ENCODE measurements around the gene SPSB1.

DNA sequence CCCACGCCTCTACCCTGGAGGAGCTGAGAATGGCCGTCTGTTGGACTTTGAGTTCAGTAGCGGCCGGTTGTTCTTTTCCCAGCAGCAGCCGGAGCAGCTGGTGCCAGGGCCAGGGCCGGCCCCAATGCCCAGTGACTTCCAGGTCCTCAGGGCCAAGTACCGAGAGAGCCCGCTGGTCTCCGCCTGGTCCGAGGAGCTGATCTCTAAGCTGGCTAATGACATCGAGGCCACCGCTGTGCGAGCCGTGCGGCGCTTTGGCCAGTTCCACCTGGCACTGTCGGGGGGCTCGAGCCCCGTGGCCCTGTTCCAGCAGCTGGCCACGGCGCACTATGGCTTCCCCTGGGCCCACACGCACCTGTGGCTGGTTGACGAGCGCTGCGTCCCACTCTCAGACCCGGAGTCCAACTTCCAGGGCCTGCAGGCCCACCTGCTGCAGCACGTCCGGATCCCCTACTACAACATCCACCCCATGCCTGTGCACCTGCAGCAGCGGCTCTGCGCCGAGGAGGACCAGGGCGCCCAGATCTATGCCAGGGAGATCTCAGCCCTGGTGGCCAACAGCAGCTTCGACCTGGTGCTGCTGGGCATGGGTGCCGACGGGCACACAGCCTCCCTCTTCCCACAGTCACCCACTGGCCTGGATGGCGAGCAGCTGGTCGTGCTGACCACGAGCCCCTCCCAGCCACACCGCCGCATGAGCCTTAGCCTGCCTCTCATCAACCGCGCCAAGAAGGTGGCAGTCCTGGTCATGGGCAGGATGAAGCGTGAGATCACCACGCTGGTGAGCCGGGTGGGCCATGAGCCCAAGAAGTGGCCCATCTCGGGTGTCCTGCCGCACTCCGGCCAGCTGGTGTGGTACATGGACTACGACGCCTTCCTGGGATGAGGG is 28.5 kb upstream of the SPSB1 start:
- TF ChIP-seq, protein P1, sequence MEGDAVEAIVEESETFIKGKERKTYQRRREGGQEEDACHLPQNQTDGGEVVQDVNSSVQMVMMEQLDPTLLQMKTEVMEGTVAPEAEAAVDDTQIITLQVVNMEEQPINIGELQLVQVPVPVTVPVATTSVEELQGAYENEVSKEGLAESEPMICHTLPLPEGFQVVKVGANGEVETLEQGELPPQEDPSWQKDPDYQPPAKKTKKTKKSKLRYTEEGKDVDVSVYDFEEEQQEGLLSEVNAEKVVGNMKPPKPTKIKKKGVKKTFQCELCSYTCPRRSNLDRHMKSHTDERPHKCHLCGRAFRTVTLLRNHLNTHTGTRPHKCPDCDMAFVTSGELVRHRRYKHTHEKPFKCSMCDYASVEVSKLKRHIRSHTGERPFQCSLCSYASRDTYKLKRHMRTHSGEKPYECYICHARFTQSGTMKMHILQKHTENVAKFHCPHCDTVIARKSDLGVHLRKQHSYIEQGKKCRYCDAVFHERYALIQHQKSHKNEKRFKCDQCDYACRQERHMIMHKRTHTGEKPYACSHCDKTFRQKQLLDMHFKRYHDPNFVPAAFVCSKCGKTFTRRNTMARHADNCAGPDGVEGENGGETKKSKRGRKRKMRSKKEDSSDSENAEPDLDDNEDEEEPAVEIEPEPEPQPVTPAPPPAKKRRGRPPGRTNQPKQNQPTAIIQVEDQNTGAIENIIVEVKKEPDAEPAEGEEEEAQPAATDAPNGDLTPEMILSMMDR (conservative IDR thresholded peaks at IDR 0.05) = no peak
- TF ChIP-seq EZH2 (IDR thresholded peaks at IDR 0.05; ENCODE audit: low read depth) = no peak
